ENCODE data around the gene PCGF3.

Gene PCGF3

GRCh38 chr4:761739-762138 lies 56.1 kb downstream of the PCGF3 start:
- TF ChIP-seq, protein P1, sequence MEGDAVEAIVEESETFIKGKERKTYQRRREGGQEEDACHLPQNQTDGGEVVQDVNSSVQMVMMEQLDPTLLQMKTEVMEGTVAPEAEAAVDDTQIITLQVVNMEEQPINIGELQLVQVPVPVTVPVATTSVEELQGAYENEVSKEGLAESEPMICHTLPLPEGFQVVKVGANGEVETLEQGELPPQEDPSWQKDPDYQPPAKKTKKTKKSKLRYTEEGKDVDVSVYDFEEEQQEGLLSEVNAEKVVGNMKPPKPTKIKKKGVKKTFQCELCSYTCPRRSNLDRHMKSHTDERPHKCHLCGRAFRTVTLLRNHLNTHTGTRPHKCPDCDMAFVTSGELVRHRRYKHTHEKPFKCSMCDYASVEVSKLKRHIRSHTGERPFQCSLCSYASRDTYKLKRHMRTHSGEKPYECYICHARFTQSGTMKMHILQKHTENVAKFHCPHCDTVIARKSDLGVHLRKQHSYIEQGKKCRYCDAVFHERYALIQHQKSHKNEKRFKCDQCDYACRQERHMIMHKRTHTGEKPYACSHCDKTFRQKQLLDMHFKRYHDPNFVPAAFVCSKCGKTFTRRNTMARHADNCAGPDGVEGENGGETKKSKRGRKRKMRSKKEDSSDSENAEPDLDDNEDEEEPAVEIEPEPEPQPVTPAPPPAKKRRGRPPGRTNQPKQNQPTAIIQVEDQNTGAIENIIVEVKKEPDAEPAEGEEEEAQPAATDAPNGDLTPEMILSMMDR (conservative IDR thresholded peaks at IDR 0.05), result no peak
- H3K27ac ChIP-seq, result no peak overlapping the region

GRCh38 chr4:762211-763190 lies 56.9 kb downstream of the PCGF3 start:
- H3K27ac ChIP-seq, result 0 out of 2 replicates have a peak overlapping the region, but pooled peaks have one; percentile 2

DNA sequence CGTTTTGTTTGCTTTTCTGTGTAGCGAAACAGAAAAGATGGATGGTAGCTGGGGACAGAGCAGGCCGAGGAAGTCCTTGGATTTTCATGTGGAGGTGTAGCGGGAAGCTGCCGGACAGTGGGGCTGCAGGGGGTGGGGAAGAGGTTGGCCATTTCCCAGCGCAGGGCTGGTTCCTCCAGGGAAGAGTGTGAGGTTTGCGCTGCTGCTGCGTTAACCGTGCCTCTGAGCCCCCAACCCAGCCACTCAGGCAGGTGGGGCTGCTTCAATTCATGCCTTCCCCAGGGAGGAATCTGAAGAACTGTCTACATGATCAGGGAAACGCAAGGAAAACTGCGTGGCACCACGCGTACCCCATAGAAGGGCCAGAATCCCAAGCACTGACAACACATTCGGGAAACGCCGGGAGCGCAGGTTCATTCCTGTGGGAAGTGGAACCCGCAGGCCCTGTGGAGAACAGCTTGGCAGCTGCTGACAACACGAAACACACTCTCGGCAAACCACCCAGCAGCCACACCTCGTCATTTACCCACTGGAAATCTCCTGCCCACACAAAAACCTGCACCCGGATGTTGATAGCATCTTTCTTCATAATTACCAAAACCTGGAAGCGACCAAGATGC lies 57.7 kb downstream of the PCGF3 start:
- TF ChIP-seq, protein P1 (conservative IDR thresholded peaks at IDR 0.05), result no peak

More at GRCh38 chr4:762211-763190, 56.9 kb downstream of the PCGF3 start:
- TF ChIP-seq, protein P1 (conservative IDR thresholded peaks at IDR 0.05), result peak; percentile 55

DNA sequence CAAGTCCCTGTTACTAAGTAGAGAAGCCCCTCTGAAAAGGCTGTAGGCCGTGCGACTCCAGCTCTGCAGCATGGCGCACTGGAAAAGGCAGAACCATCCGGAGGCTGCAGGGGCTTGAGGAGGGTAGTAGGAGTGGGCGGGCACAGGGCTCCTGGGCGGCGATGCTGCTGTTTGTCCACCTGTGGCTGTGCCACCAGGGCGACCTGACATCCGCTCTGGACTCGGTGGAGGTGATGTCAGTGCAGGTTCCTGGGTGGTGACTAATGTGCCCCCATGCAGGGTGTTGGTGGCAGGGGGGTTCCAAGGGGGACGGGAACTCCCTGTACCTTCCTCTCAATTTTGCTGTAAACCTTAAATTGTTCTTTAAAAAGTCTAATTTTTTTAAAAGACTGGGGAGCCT lies 58.3 kb downstream of the PCGF3 start:
- no peak overlapping the region for H3K27ac ChIP-seq
- TF ChIP-seq, protein P1 (conservative IDR thresholded peaks at IDR 0.05), result no peak

More for the DNA sequence above, 57.7 kb downstream of the PCGF3 start:
- 0 out of 2 replicates have a peak overlapping the region, but pooled peaks have one; percentile 2 for H3K27ac ChIP-seq

GRCh38 chr4:764405-765169 lies 59.0 kb downstream of the PCGF3 start:
- TF ChIP-seq, protein P1 (conservative IDR thresholded peaks at IDR 0.05), result no peak
- H3K27ac ChIP-seq, result no peak overlapping the region

DNA sequence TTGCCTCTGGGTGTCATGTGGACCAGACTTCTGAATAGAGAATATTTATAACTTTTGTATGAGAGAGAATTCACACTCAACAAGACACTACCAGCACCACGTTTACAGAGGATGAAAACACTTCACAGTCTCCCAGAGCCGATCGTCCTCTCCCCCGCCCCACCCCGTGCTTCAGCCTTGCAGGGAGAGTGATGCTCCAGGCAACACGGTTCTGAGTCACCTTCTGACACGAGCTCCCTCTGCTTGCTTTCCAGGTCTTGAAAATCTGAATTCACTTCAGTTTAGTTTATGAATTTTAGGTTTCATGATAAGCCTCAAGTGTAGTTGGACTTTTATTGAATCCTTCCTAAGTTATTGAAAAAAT lies 60.5 kb downstream of the PCGF3 start:
- TF ChIP-seq, protein P1 (conservative IDR thresholded peaks at IDR 0.05), result no peak
- peak overlapping the region; percentile 14; the same call in 1 of the 2 replicates for H3K27ac ChIP-seq
